Fibroblast of skin of left quadriceps (primary cell): ENCODE measurements around the gene NXN.
"Not testable (repeated sequence)": the region's sequence is repeated elsewhere in the genome, so short reads cannot be mapped to it uniquely, and the experiment has no call there.

Experiments used
- DNase-seq, 2 experiments: peaks; one replicate each; pipeline ENCODE4 v3.0.0-alpha.2; 2013; ENCODE audit warnings: low read depth in 2 of 2

NXN gene

GRCh38 chr17:800446-801242 lies 178.9 kb downstream of the NXN start:
- DNase-seq, result no peak

- DNase-seq, result no peak
These were observed 180.3 kb downstream of the NXN start for GRCh38 chr17:799261-799660.

- DNase-seq, result no peak
These were observed 181.3 kb downstream of the NXN start for GRCh38 chr17:798246-798645.

- no peak for DNase-seq
These were observed 182.2 kb downstream of the NXN start for GRCh38 chr17:797236-797840.

GRCh38 chr17:796609-797008 lies 183.0 kb downstream of the NXN start:
- DNase-seq, result no peak

GRCh38 chr17:795721-796120 lies 183.9 kb downstream of the NXN start:
- DNase-seq, result no peak

GRCh38 chr17:795276-795675 lies 184.3 kb downstream of the NXN start:
- DNase-seq, result no peak

- DNase-seq, result peak; percentile 51 to 56
These were observed 184.7 kb downstream of the NXN start for GRCh38 chr17:794876-795275.

GRCh38 chr17:792277-792676 lies 187.3 kb downstream of the NXN start:
- no peak for DNase-seq

GRCh38 chr17:791829-792228 lies 187.7 kb downstream of the NXN start:
- DNase-seq, result no peak

- not testable (repeated sequence) for DNase-seq
These were observed 188.7 kb downstream of the NXN start for GRCh38 chr17:790874-791247.

GRCh38 chr17:789931-790873 lies 189.4 kb downstream of the NXN start:
- not testable (repeated sequence) for DNase-seq

GRCh38 chr17:789160-789840 lies 190.3 kb downstream of the NXN start:
- DNase-seq, result no peak

GRCh38 chr17:788551-788950 lies 191.0 kb downstream of the NXN start:
- no peak for DNase-seq

GRCh38 chr17:787641-788221 lies 191.8 kb downstream of the NXN start:
- no peak for DNase-seq

- not testable (repeated sequence) for DNase-seq
These were observed 193.7 kb downstream of the NXN start for GRCh38 chr17:785901-786300.

GRCh38 chr17:784143-784542 lies 195.4 kb downstream of the NXN start:
- no peak for DNase-seq

GRCh38 chr17:781805-782731 lies 197.5 kb downstream of the NXN start, which contains the start of the genes GLOD4 and MRM3:
Gene GLOD4, minus strand, starts transcription at chr17:782280. Its CDS starts 25 bp downstream, at chr17:782255.
Gene MRM3, plus strand, starts transcription at chr17:782353. Its CDS starts 26 bp downstream, at chr17:782379.
- peak; percentile 74 to 75 for DNase-seq

- DNase-seq, result no peak
These were observed 201.5 kb downstream of the NXN start for GRCh38 chr17:778096-778495.

GRCh38 chr17:774313-774584 lies 205.3 kb downstream of the NXN start:
- DNase-seq, result no peak
